ENCODE results near the gene ANO1.

The ANO1 gene

DNA sequence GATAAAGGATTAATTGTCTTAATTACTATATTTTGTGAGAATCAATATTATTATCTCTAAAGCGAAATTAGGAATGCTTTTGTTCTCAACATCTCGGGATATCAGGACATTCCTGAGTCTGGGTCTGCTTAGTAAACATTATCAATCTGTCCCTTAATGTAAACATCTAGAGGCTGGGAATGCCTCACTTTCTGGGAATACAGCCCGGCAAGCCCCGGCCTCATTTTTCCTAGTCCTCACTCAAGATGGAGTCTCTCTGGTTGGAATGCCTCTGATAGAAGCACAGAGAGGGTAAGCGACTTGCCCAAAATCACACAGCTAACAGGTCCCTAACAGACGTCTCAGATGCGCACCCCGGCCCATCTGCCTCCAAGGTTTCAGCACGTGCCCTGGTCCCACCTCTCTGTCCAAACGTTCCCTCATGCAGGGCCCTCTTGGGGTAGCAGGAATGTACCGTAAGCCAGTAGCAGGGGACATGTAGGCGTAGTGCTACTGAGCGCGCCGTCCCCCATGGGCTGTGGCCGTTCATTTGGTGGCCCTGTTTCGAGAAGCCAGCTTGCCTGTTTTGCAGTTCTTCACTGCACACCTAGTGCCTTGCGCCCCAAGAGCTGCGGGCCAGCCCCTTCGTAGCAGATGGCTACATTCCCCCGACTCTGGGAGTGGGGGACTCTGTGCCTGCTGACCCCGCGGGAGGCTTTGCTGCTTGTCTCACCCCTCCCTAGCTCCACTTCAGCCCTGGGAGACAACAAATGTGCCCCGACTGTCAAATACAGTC lies 62.8 kb downstream of the ANO1 start:
- DNase-seq, result no peak

DNA sequence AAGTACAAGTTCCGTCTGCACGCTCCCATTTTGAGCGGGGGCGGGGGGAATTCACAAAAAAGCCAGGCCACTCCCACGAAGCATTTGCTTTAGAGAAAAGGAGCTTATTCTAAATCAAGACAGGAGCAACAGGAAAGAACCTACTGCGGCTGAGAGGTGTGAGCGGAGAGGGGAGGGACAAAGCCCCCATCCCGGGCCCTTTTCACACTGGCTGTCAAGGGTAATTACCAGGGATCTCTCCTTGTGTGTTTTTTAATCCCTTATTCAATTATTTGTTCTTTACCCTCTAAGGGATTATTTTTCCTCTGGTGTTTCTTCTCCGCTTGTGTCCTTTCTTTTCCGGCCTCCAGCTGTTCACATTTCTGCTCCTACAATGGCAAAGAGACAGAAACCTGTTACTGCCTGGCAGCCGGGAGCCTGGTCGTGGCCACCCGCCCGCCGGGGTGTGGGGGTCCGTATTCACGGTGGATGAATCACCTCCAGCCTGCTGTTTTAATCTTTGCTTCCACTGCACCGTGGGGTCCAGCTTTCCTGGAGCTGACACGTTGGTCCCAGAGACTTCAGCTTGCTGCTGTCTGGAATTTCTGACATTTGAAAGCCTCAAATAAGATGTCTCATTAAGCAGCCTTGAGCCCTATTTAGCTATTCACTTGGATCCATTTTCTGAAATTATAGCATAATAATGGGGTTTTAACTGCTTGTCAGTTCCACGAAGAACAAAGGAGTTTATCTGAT lies 63.5 kb downstream of the ANO1 start:
- DNase-seq, result peak in 2 of 4 experiments; percentile 3 to 16

- DNase-seq, result no peak
These were observed 64.2 kb downstream of the ANO1 start for GRCh38 chr11:70142221-70142875.

GRCh38 chr11:70144262-70144661 lies 66.1 kb downstream of the ANO1 start:
- DNase-seq, result no peak

DNA sequence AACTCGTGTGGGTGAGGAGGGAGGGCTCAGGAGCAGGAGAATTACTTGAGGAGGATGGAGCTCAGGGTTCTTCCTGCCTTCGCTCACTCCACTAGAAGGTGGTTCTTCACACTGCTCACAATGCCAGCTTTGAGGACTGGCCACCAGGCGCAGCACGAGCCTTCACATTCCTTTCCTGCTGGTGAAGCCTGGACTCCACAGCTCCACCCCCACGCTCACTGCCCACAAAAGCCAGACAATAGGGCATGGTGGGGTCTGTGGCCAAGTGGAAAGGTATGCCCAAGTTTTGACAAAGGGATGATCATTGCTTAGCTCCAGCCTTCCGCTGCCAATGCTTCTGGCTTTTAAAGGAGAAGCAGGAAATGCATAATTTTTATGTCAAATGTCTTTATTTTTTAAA lies 67.0 kb downstream of the ANO1 start:
- DNase-seq, result no peak

GRCh38 chr11:70145841-70146240 lies 67.7 kb downstream of the ANO1 start:
- no peak for DNase-seq

DNA sequence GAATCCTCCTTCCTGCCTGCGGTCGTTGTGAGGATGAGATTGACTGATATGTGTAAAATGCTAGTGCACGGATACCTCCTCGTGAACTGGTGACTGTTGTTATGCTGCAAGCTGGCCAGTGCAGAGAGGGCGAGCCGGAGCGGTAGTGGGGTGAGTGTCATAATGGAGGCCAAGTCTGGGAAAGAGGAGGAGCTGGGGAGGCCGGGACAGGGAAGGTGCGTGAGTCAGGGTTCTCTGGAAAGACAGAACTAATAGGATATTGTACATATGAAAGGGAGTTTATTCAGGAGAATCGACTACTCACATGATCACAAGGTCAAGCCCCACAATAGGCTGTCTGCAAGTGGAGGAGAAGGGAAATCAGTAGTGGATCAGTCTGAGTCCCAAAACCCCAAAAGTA lies 68.2 kb downstream of the ANO1 start:
- DNase-seq, result no peak

- DNase-seq, result no peak
These were observed 68.9 kb downstream of the ANO1 start for GRCh38 chr11:70146895-70147520.

DNA sequence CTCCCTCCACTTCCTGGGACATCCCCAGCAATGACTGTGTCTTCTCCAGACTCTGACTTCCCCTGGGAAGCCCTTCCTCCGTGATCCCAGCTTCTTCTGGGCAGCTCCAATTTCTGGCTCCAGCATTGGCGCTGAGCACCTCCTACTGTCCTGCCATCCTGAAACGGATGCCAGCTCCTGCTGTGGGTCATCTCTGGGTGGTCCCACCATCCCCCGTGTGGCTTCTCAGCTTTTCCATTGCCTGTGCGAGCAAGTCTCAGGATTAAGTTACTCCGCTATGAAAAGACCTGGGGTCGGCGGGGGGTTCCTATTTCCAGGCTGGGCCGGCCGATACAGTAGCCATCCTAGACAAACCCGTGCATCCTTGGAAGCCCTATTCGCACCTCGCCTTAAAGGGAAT lies 69.6 kb downstream of the ANO1 start:
- no peak for DNase-seq

GRCh38 chr11:70151671-70152070 lies 73.6 kb downstream of the ANO1 start:
- DNase-seq, result no peak

DNA sequence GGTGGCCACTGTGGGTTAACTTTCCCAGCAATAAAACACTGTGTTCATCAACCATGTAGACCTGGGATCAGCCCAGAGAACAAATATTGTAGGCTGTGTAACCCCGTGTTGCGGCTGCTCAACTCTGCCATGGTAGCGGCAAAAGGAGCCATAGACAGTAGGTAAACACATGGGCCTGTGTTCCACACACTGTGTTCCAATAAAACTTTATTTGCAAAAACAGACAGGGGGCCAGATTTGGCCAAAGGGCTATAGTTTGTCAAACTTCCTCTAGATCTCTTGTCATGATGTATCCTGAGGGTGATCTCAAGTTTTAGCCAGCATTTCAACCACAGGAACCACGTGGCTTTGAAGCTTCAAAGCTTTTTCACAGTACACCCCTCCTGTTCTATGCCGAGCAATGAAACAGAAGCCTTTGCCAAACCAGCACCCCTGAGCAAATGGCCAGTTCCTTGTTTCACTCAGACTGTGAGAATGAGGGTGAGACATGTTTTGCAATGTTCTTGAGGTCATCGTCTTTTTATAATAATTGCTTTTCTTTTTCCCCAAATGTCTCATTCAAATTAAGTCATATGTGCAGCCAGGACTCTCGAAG lies 75.1 kb downstream of the ANO1 start:
- peak in 3 of 4 experiments; percentile 20 to 30 (median 23) for DNase-seq

- DNase-seq, result no peak
These were observed 77.3 kb downstream of the ANO1 start for GRCh38 chr11:70155386-70155785.

DNA sequence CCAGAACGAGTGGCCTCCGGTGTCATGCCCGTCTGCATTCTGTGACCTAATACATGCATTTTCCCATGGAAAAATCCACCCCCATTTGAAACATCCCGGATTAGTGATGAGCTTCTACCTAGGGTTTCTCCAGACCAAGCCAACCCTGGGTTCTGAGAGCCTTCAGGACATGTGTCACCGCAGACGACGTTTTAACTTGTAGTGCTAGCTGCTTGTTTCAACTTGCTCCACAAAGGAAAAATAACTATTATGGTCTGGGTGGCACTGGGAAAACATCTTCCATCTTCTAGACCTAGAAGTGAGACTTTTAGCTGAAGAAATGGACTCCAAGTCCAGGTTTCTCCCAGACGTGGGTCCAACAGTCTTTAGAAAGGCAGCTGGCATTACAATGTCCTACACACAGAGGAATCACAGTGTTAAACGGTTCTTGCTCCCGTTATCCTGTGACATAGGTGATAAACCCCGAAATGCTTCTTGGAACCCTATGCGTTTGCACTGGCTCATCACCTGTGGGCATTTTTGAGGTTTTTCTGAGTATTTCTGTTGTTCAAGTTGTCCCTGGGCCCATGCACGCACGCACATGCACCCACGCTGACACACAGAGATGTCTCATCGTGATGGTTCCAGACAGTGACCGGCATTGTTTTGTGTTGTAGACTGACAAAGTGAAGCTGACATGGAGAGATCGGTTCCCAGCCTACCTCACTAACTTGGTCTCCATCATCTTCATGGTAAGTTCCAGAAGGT lies 78.3 kb downstream of the ANO1 start:
- DNase-seq, result no peak

GRCh38 chr11:70158201-70158600 lies 80.1 kb downstream of the ANO1 start:
- no peak for DNase-seq

- no peak for DNase-seq
These were observed 80.8 kb downstream of the ANO1 start for GRCh38 chr11:70158757-70159389.

DNA sequence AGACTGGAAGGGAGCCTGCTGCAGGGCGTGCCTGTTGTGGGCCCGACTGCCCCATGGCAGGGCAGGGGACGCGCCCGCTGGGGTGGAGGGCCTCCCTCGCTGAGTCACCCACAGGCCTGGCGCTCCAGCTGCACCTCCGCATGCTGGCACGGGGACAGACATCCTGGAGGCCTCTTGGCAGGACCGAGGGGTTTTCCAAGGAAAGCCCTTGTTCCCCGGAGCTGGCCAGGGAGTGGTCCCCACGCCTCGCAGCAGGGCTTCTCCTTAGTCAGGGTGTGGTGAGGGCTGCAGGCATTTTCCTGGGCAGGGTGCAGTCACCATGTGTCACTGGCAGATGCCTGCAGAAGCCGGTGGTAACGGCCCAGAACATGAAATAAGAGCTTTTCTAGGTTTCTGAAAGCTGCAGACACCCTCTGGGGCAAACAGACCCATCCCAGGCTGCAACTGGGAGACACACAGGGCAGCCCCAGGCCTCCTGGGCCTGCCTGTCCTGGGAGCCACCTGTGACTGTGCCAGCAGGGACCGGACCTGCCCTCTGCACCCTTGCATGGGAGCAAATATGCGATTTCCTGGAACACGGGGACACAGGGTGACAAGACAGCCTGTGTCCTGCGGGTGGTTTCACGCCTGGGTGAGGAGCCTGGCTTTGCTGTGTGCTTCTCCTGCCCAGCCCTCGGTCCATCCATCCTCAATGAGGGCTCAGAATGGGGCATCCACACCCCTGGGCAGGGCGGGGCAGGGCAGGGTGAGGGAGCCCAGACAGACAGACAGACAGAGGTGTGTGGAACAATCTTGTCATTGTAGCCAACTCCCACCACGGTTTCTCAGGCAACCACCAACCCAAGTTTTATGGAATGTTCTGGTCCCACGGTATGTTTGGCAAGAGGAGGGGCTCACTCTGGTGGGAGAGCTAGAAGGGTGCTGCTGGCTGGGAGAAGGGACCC lies 81.8 kb downstream of the ANO1 start:
- DNase-seq, result no peak

DNA sequence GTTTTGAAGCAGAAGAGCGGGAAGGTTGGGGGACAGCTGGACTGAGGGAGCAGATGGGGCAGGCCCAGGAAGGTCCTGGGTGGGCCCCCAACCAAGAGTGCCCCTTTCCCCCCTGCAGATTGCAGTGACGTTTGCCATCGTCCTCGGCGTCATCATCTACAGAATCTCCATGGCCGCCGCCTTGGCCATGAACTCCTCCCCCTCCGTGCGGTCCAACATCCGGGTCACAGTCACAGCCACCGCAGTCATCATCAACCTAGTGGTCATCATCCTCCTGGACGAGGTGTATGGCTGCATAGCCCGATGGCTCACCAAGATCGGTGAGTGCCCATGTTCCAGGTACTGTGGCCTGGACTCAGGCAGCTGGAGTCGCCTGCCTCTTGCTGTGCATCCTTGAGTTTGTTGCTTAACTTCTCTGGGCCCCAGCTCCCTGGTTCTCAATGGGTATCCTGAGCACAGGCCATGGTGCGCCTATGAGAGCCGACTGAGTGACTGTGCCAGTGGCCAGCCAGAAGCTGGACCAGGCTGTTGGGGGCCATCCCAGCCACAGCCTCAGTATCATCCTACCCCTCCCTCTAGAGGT lies 83.0 kb downstream of the ANO1 start:
- DNase-seq, result no peak

GRCh38 chr11:70164705-70165104 lies 86.6 kb downstream of the ANO1 start:
- DNase-seq, result no peak

DNA sequence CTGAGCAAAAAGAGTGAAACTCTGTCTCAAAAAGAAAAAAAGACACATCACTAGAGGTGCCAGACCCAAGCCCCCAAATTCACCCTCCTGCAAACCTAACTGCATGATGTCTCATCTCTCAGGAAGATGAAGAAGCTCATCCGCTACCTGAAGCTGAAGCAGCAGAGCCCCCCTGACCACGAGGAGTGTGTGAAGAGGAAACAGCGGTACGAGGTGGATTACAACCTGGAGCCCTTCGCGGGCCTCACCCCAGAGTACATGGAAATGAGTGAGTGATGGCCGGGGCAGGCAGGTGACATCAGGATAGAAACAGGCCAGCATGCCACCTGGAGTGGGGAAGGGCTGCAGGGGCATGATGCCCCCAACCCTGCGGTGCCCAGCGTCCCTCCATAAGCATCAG lies 89.0 kb downstream of the ANO1 start:
- no peak for DNase-seq

Measured in suppressor macrophage (primary cell).